Panc1 (cell line): ENCODE measurements around the gene ETFA.

Experiments
- TF ChIP-seq, protein P1 (sequence below): fragments of 450-650 bp; IDR thresholded peaks from 2 replicates; pipeline ENCODE4 v1.5.1; 2017; ENCODE audit warnings: mild to moderate bottlenecking
- TF ChIP-seq, protein P2 (sequence below), 2 experiments: IDR thresholded peaks; 2 replicates each; pipeline ENCODE4 v1.6.1; 2011 to 2012; ENCODE audit warnings: low read depth in 2 of 2, control low read depth in 1 of 2, low read length in 1 of 2, mild to moderate bottlenecking in 1 of 2, moderate library complexity in 1 of 2; ENCODE audit not compliant: insufficient read depth in 1 of 2

DNA sequence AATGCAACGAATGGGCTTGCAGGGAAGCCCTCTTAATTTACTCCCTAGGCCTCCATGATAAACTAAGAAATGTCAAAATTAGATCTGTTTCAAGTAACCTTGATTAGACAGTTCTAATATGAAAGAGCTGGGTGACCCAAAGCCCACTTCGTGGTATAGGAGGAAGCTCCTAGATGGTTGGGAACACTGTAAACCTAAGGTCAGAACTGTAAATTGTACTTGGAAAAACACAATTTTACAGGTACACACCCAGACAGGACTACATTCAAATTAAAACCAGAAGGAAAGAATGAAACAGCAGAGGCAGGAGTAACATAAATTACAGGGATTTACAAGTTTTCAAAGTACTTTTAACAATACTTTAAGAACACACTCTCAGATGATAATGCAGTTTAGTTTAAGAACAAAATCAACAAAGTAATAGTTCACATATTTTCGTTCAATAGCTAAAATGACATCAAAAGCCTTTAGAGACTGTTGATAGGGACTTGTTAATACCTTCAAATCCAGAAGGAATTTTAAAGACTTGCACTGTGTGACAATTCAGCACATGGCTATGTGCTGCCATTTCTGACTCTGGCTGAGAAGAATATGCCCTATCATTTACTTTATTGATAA is 43.7 kb upstream of the ETFA start:
- TF ChIP-seq, protein P1, sequence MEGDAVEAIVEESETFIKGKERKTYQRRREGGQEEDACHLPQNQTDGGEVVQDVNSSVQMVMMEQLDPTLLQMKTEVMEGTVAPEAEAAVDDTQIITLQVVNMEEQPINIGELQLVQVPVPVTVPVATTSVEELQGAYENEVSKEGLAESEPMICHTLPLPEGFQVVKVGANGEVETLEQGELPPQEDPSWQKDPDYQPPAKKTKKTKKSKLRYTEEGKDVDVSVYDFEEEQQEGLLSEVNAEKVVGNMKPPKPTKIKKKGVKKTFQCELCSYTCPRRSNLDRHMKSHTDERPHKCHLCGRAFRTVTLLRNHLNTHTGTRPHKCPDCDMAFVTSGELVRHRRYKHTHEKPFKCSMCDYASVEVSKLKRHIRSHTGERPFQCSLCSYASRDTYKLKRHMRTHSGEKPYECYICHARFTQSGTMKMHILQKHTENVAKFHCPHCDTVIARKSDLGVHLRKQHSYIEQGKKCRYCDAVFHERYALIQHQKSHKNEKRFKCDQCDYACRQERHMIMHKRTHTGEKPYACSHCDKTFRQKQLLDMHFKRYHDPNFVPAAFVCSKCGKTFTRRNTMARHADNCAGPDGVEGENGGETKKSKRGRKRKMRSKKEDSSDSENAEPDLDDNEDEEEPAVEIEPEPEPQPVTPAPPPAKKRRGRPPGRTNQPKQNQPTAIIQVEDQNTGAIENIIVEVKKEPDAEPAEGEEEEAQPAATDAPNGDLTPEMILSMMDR, result no peak
- TF ChIP-seq, protein P2, sequence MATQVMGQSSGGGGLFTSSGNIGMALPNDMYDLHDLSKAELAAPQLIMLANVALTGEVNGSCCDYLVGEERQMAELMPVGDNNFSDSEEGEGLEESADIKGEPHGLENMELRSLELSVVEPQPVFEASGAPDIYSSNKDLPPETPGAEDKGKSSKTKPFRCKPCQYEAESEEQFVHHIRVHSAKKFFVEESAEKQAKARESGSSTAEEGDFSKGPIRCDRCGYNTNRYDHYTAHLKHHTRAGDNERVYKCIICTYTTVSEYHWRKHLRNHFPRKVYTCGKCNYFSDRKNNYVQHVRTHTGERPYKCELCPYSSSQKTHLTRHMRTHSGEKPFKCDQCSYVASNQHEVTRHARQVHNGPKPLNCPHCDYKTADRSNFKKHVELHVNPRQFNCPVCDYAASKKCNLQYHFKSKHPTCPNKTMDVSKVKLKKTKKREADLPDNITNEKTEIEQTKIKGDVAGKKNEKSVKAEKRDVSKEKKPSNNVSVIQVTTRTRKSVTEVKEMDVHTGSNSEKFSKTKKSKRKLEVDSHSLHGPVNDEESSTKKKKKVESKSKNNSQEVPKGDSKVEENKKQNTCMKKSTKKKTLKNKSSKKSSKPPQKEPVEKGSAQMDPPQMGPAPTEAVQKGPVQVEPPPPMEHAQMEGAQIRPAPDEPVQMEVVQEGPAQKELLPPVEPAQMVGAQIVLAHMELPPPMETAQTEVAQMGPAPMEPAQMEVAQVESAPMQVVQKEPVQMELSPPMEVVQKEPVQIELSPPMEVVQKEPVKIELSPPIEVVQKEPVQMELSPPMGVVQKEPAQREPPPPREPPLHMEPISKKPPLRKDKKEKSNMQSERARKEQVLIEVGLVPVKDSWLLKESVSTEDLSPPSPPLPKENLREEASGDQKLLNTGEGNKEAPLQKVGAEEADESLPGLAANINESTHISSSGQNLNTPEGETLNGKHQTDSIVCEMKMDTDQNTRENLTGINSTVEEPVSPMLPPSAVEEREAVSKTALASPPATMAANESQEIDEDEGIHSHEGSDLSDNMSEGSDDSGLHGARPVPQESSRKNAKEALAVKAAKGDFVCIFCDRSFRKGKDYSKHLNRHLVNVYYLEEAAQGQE (IDR thresholded peaks at IDR 0.05; ENCODE audit: insufficient read depth in 1 of 2, low read depth in 2 of 2, low read length in 1 of 2), result no peak
